Neural progenitor cell (in vitro differentiated cells): Measurements from ENCODE around the gene STEAP1B. TPM values are rescaled to one million over a fixed set of nuclear protein-coding genes. Genes with fewer than 3 reads are reported as not detected.

ENCODE experiments used
- DNase-seq: peaks from one replicate; pipeline ENCODE4 v3.0.0-alpha.2; 2016; ENCODE audit warnings: low spot score
- H2AFZ ChIP-seq: fragments of 200-600 bp; sonication (generic); replicated peaks from 2 replicates; pipeline ENCODE4 v1.6.1; 2016; ENCODE audit warnings: antibody characterized with exemption
- H3F3A ChIP-seq: fragments of 200-600 bp; sonication (generic); 2 replicates; pipeline ENCODE4 v1.6.1; 2016; ENCODE audit warnings: antibody characterized with exemption, low read depth
- H3K27ac ChIP-seq: fragments of 200-600 bp; sonication (generic); 2 replicates; pipeline ENCODE4 v1.5.1; 2016; ENCODE audit warnings: mild to moderate bottlenecking
- H3K27me3 ChIP-seq: fragments of 200-600 bp; sonication (generic); 2 replicates; pipeline ENCODE4 v1.6.1; 2016; ENCODE audit warnings: mild to moderate bottlenecking, moderate library complexity
- H3K36me3 ChIP-seq: fragments of 200-600 bp; sonication (generic); 2 replicates; pipeline ENCODE4 v1.5.1; 2016
- H3K4me1 ChIP-seq: fragments of 200-600 bp; sonication (generic); 2 replicates; pipeline ENCODE4 v1.6.1; 2016; ENCODE audit warnings: mixed run types
- H3K4me2 ChIP-seq: fragments of 200-600 bp; sonication (generic); 2 replicates; pipeline ENCODE4 v1.6.1; 2016
- H3K4me3 ChIP-seq: fragments of 200-600 bp; sonication (generic); 2 replicates; pipeline ENCODE4 v1.5.1; 2016
- H3K79me2 ChIP-seq: fragments of 200-600 bp; sonication (generic); 2 replicates; pipeline ENCODE4 v1.6.1; 2016; ENCODE audit warnings: low read depth
- H3K9ac ChIP-seq: fragments of 200-600 bp; sonication (generic); 2 replicates; pipeline ENCODE4 v1.6.1; 2016
- H3K9me3 ChIP-seq: fragments of 200-600 bp; sonication (generic); 2 replicates; pipeline ENCODE4 v1.5.1; 2016; ENCODE audit warnings: low read depth
- H4K20me1 ChIP-seq: fragments of 200-600 bp; sonication (generic); 2 replicates; pipeline ENCODE4 v1.6.1; 2016; ENCODE audit warnings: low read depth
- H3K27ac Mint-ChIP-seq: 3 replicates; pipeline ENCODE4 v1.8.0; 2021; ENCODE audit warnings: mixed read lengths
- H3K27me3 Mint-ChIP-seq: 2 replicates; pipeline ENCODE4 v1.8.0; 2022; ENCODE audit warnings: low read depth, mild to moderate bottlenecking, inconsistent platforms, moderate library complexity, mixed read lengths; ENCODE audit not compliant: insufficient read depth
- H3K36me3 Mint-ChIP-seq: 3 replicates; pipeline ENCODE4 v1.8.0; 2021; ENCODE audit warnings: mixed read lengths
- H3K4me1 Mint-ChIP-seq: 3 replicates; pipeline ENCODE4 v1.8.0; 2021; ENCODE audit warnings: mixed read lengths
- H3K4me3 Mint-ChIP-seq: 3 replicates; pipeline ENCODE4 v1.8.0; 2021; ENCODE audit warnings: mild to moderate bottlenecking, moderate library complexity, mixed read lengths
- H3K9me3 Mint-ChIP-seq: 3 replicates; pipeline ENCODE4 v1.8.0; 2020; ENCODE audit warnings: mixed read lengths
- CTCF ChIP-seq: fragments of 200-600 bp; sonication (generic); IDR thresholded peaks from 2 replicates; pipeline ENCODE4 v1.5.1; 2017; ENCODE audit warnings: antibody characterized with exemption, mild to moderate bottlenecking
- EZH2 ChIP-seq: fragments of 200-600 bp; sonication (generic); IDR thresholded peaks from 2 replicates; pipeline ENCODE4 v1.6.1; 2017; ENCODE audit warnings: antibody characterized with exemption, mild to moderate bottlenecking, moderate library complexity
- EZH2phosphoT487 ChIP-seq: fragments of 200-600 bp; sonication (generic); IDR thresholded peaks from 2 replicates; pipeline ENCODE4 v1.6.1; 2017; ENCODE audit warnings: antibody characterized with exemption
- total RNA-seq: library from RNA; depleted of rRNA; stranded (reverse); fragments of >200 nt; gene quantifications from 2 replicates; pipeline ENCODE4 v1.2.3, GENCODE V29; 2015; ENCODE audit warnings: low replicate concordance

The STEAP1B gene
- total RNA-seq, 1 donor from 2014 or later, result 1.6 TPM

DNA sequence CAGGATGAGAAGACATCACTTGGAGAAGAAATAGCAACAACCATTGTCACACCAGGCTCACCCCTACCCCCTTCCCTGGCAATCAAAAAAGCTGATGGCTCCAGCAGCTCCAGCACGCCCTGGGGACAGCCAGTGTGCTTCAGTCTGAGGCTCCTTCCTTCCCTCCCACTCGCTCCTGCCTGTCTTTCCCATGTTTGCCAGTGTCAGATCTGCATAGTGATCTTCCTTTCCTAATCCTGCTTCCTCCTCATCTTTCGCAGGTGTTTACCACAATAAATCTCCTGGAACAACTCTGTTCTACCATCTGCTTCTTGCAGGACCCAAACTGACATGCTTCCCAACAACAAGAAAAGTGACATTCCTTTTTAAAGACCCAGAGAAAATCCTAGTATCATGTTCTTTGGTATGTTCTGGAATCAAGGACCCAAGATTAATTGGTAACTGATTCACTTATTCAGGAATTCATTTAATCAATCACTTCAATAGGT, 57.1 kb downstream of the STEAP1B start:
- H3K9me3 ChIP-seq, result peaks cover 3% of the 10 kb centered on the region
- H3K27ac ChIP-seq, result no peak overlapping the region
- H3K4me3 Mint-ChIP-seq, result no peak overlapping the region
- H3K36me3 Mint-ChIP-seq, result no peaks in the 10 kb centered on the region
- H3K9me3 Mint-ChIP-seq, result peaks cover 3% of the 10 kb centered on the region
- no peaks in the 10 kb centered on the region for H3F3A ChIP-seq
- H4K20me1 ChIP-seq, result no peaks in the 10 kb centered on the region
- H3K4me1 Mint-ChIP-seq, result peaks cover 16% of the 10 kb centered on the region
- TF ChIP-seq EZH2phosphoT487, result no peak
- TF ChIP-seq EZH2, result no peak
- TF ChIP-seq CTCF, result no peak
- no peaks in the 10 kb centered on the region for H3K79me2 ChIP-seq
- no peaks in the 10 kb centered on the region for H3K36me3 ChIP-seq
- H3K9ac ChIP-seq, result no peak overlapping the region
- peaks cover 8% of the 10 kb centered on the region for H3K4me1 ChIP-seq
- no peak overlapping the region for H3K4me3 ChIP-seq
- H3K27me3 Mint-ChIP-seq, result no peaks in the 10 kb centered on the region
- no peak for DNase-seq
- H3K4me2 ChIP-seq, result no peak overlapping the region
- H3K27me3 ChIP-seq, result no peaks in the 10 kb centered on the region
- no peak overlapping the region for H2AFZ ChIP-seq
- no peak overlapping the region for H3K27ac Mint-ChIP-seq

GRCh38 chr7:22442187-22442881, 57.7 kb downstream of the STEAP1B start:
- TF ChIP-seq EZH2 (no peak), CTCF (no peak), EZH2phosphoT487 (no peak)
- peaks cover 16% of the 10 kb centered on the region for H3K4me1 Mint-ChIP-seq
- Histone ChIP-seq H3K4me2 (no peak overlapping the region), H3F3A (no peaks in the 10 kb centered on the region), H3K27me3 (no peaks in the 10 kb centered on the region), H3K27ac (no peak overlapping the region), H3K4me1 (peaks cover 8% of the 10 kb centered on the region), H3K9ac (no peak overlapping the region), H2AFZ (peak overlapping the region; percentile 12), H4K20me1 (no peaks in the 10 kb centered on the region), H3K9me3 (peaks cover 3% of the 10 kb centered on the region), H3K4me3 (no peak overlapping the region), H3K36me3 (no peaks in the 10 kb centered on the region), H3K79me2 (no peaks in the 10 kb centered on the region)
- no peaks in the 10 kb centered on the region for H3K27me3 Mint-ChIP-seq
- DNase-seq, result no peak
- no peaks in the 10 kb centered on the region for H3K36me3 Mint-ChIP-seq
- no peak overlapping the region for H3K4me3 Mint-ChIP-seq
- peak overlapping the region; percentile 42 for H3K27ac Mint-ChIP-seq
- H3K9me3 Mint-ChIP-seq, result peaks cover 3% of the 10 kb centered on the region

GRCh38 chr7:22441157-22441556, 58.8 kb downstream of the STEAP1B start:
- Mint-ChIP-seq H3K9me3 (peaks cover 3% of the 10 kb centered on the region), H3K4me3 (no peak overlapping the region), H3K36me3 (no peaks in the 10 kb centered on the region), H3K27ac (no peak overlapping the region), H3K27me3 (no peaks in the 10 kb centered on the region), H3K4me1 (peaks cover 16% of the 10 kb centered on the region)
- Histone ChIP-seq H3F3A (no peaks in the 10 kb centered on the region), H3K36me3 (no peaks in the 10 kb centered on the region), H3K79me2 (no peaks in the 10 kb centered on the region), H3K9me3 (peaks cover 3% of the 10 kb centered on the region), H3K4me3 (no peak overlapping the region), H3K4me2 (no peak overlapping the region), H3K9ac (no peak overlapping the region), H3K27ac (no peak overlapping the region), H4K20me1 (no peaks in the 10 kb centered on the region), H3K27me3 (no peaks in the 10 kb centered on the region), H2AFZ (no peak overlapping the region), H3K4me1 (peaks cover 8% of the 10 kb centered on the region)
- DNase-seq, result no peak
- TF ChIP-seq CTCF (no peak), EZH2phosphoT487 (no peak), EZH2 (no peak)
